B cell (primary cell): ENCODE results near the gene LAMTOR3. TPM values are rescaled to one million over a fixed set of nuclear protein-coding genes. Genes with fewer than 3 reads are reported as not detected.
A peak's percentile ranks its signal among the peaks of the same experiment; 100 is the strongest.

Source experiments
- ATAC-seq: fragments of 200-7000 bp; cut with Tn5 transposase; one replicate; pipeline ENCODE4 v1.10.0; 2021; ENCODE audit warnings: low read depth, mild to moderate bottlenecking, moderate number of reproducible peaks, moderate library complexity
- CTCF ChIA-PET: fragments of 350-600 bp; sonication (Branson Sonifier 250); formaldehyde crosslinking; loops from one replicate; lab custom pipeline; 2021; ENCODE audit warnings: antibody characterized with exemption, inconsistent platforms; lab: Charles Lee
- POLR2A ChIA-PET: fragments of 350-600 bp; sonication (Branson Sonifier 250); formaldehyde crosslinking; loops from one replicate; lab custom pipeline; 2021; ENCODE audit warnings: antibody characterized with exemption; lab: Charles Lee
- DNase-seq: peaks from one replicate; pipeline ENCODE4 v3.0.0; 2013
- H2AFZ ChIP-seq: 2 replicates; pipeline ENCODE4 v1.6.1; 2012; ENCODE audit warnings: mild to moderate bottlenecking, low read depth, low read length; ENCODE audit not compliant: insufficient read depth, poor library complexity, severe bottlenecking
- H3K27ac ChIP-seq, 2 donors: 1 replicate in 1 of 2; 2 replicates in 1 of 2; pipeline ENCODE4 v1.5.1; 2012 to 2013; ENCODE audit warnings: low read length in 2 of 2, mild to moderate bottlenecking in 2 of 2, moderate library complexity in 1 of 2
- H3K27me3 ChIP-seq, 4 experiments: fragments of 200-600 bp in 1 of 4; sonication (generic) in 1 of 4; replicated peaks in 1 of 4; 1 replicate in 2 of 4; 2 replicates in 2 of 4; pipeline versions ENCODE4 v1.6.1 to v1.7.0; 2013 to 2016; ENCODE audit warnings: low read length in 3 of 4, mild to moderate bottlenecking in 2 of 4, mixed read lengths in 1 of 4, moderate library complexity in 1 of 4; ENCODE audit not compliant: insufficient read depth in 4 of 4, control insufficient read depth in 3 of 4; ENCODE audit errors: control extremely low read depth in 1 of 4
- H3K36me3 ChIP-seq, 2 experiments: replicated peaks in 1 of 2; 1 replicate in 1 of 2; 2 replicates in 1 of 2; pipeline versions ENCODE4 v1.6.1 to v1.7.1; 2013; ENCODE audit warnings: low read length in 1 of 2; ENCODE audit not compliant: insufficient read depth in 2 of 2, control insufficient read depth in 1 of 2; ENCODE audit errors: control extremely low read depth in 1 of 2, extremely low read depth in 1 of 2
- H3K4me1 ChIP-seq, 2 donors: fragments of 200-600 bp in 1 of 2; sonication (generic) in 1 of 2; 1 replicate in 1 of 2; 2 replicates in 1 of 2; pipeline versions ENCODE4 v1.5.1 to v1.6.1; 2013 to 2017; ENCODE audit warnings: low read length in 2 of 2; ENCODE audit not compliant: control insufficient read depth in 2 of 2, insufficient read depth in 2 of 2
- H3K4me2 ChIP-seq: replicated peaks from 2 replicates; pipeline ENCODE3; 2012; ENCODE audit warnings: mild to moderate bottlenecking, low read depth, low read length; ENCODE audit not compliant: poor library complexity, severe bottlenecking
- H3K4me3 ChIP-seq, 5 experiments: fragments of 200-600 bp in 1 of 5; sonication (generic) in 1 of 5; 1 replicate in 3 of 5; 2 replicates in 2 of 5; pipeline versions ENCODE4 v1.5.1 to v1.7.0; 2011 to 2016; ENCODE audit warnings: low read length in 4 of 5, mild to moderate bottlenecking in 4 of 5, low read depth in 2 of 5, control low read depth in 1 of 5, moderate library complexity in 1 of 5; ENCODE audit not compliant: insufficient read depth in 1 of 5; ENCODE audit errors: control extremely low read depth in 1 of 5, extremely low read depth in 1 of 5
- H3K79me2 ChIP-seq: fragments of 200-600 bp; sonication (generic); one replicate; pipeline ENCODE4 v1.6.0; 2016; ENCODE audit warnings: low read length; ENCODE audit not compliant: control insufficient read depth, insufficient read depth
- H3K9ac ChIP-seq: fragments of 200-600 bp; sonication (generic); 2 replicates; pipeline ENCODE4 v1.6.1; 2017; ENCODE audit warnings: mild to moderate bottlenecking, low read length, moderate library complexity
- H3K9me3 ChIP-seq, 3 donors: one replicate each; pipeline versions ENCODE4 v1.6.1 to v1.7.1; 2013; ENCODE audit warnings: low read length in 2 of 3; ENCODE audit not compliant: control insufficient read depth in 2 of 3, insufficient read depth in 1 of 3; ENCODE audit errors: control extremely low read depth in 1 of 3
- H4K20me1 ChIP-seq: 2 replicates; pipeline ENCODE4 v1.6.0; 2012; ENCODE audit warnings: mild to moderate bottlenecking, low read length; ENCODE audit not compliant: insufficient read depth, control insufficient read depth, poor library complexity, severe bottlenecking
- H3K27ac Mint-ChIP-seq: one replicate; pipeline ENCODE4 v1.8.0; 2021; ENCODE audit warnings: mixed read lengths
- H3K27me3 Mint-ChIP-seq: one replicate; pipeline ENCODE4 v1.8.0; 2021; ENCODE audit warnings: mixed read lengths
- H3K4me1 Mint-ChIP-seq: one replicate; pipeline ENCODE4 v1.8.0; 2021; ENCODE audit warnings: mixed read lengths
- H3K4me3 Mint-ChIP-seq: one replicate; pipeline ENCODE4 v1.8.0; 2021; ENCODE audit warnings: mixed read lengths
- H3K9me3 Mint-ChIP-seq: one replicate; pipeline ENCODE4 v1.8.0; 2022; ENCODE audit warnings: mixed read lengths; ENCODE audit not compliant: insufficient read depth
- EZH2 ChIP-seq: IDR thresholded peaks from 2 replicates; pipeline ENCODE4 v1.6.1; 2012; ENCODE audit warnings: borderline replicate concordance, low read depth, mild to moderate bottlenecking, moderate library complexity, low read length; ENCODE audit not compliant: insufficient read depth, poor library complexity, severe bottlenecking
- WGBS: methylation state at CpG from one replicate; pipeline ENCODE4 v1.1.5; 2013; ENCODE audit warnings: missing lambda C conversion rate; ENCODE audit not compliant: insufficient coverage; 5-methylcytosine and 5-hydroxymethylcytosine counted together
- intact Hi-C: fragments of 100-400 bp; cut with micrococcal nuclease; formaldehyde crosslinking; loops from one replicate; pipeline ENCODE4 v1.10.0; 2022
- polyA minus RNA-seq: library from RNA; depleted of rRNA, polyadenylated mRNA; stranded (reverse); fragments of >200 nt; gene quantifications from 2 replicates; pipeline ENCODE4 v1.2.3, GENCODE V29; 2012
- polyA plus RNA-seq: library from polyadenylated mRNA; depleted of rRNA; stranded (reverse); fragments of >200 nt; gene quantifications from 2 replicates; pipeline ENCODE4 v1.2.3, GENCODE V29; 2012
- total RNA-seq, 2 donors: library from RNA; stranded (reverse); fragments of 120-200 nt in 1 of 2; gene quantifications; 1 replicate in 1 of 2; 2 replicates in 1 of 2; pipeline versions ENCODE4 v1.2.3 to v1.2.4, GENCODE V29; 2013 to 2022
- TF ChIP-seq, protein P1 (sequence below): fragments of 200-600 bp; IDR thresholded peaks from one replicate; pipeline ENCODE4 v1.8.0; 2022; ENCODE audit warnings: antibody characterized with exemption, mild to moderate bottlenecking

The LAMTOR3 gene, protein sequence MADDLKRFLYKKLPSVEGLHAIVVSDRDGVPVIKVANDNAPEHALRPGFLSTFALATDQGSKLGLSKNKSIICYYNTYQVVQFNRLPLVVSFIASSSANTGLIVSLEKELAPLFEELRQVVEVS
- total RNA-seq (18.0 and 20.1 TPM in 2 replicates), polyA plus RNA-seq (8.0 and 15.3 TPM in 2 replicates), polyA minus RNA-seq (5.1 and 7.8 TPM in 2 replicates)
- 25.6 TPM for total RNA-seq (2013)

DNA sequence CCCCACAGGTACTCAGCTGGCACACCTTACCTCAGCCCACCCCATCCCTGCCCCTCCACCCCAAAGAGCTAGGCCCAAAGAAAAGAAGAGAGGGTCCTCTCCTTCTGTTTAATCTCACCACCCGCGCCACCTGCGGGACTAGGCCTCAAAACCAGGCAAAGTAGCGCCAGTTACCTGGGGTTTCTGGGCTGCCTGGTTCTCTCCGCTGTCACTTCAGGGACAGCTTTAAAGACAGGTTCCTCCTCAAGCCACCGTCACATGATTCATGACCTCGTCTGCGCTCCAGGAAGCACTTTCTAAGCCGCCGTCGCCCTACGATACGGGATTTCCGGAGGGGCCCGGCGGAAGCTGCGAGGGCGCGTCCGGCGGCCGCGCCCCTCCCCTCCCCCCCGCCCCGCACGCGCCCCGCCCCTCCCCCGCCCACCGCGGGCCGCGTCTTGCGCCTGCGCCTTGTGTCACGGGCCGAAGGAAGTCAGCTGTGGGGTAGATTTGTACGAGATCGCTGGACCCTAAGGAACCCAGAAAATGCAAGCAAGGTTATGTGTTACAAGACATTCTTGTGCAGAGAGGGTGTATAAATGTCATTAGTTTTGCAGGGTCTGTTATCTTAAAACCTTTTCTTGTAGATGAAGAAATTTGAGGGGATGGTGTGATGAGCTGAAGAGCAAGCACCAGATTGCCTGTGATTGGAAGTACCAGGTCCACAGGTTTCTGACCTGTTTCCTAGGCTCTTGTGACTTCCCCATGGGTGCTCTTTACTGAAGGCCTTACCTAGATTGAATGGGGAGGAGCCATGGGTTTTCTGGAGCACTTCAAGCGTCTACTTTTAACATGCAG, at the start of gene LAMTOR3:
TSS of gene LAMTOR3 (minus strand) at position 267 of the 837 bp plus-strand sequence. CDS start 464 bp downstream, outside the sequence.
- no peaks in the 10 kb centered on the region for H3K27me3 ChIP-seq
- H2AFZ ChIP-seq: peak within 1 kb of the TSS; percentile 85
- H3K36me3 ChIP-seq: peaks cover 3 to 8% of the 10 kb centered on the region in 2 experiments
- Mint-ChIP-seq H3K27ac (peak within 1 kb of the TSS; percentile 95), H3K9me3 (no peaks in the 10 kb centered on the region), H3K4me1 (peaks cover 32% of the 10 kb centered on the region), H3K27me3 (no peaks in the 10 kb centered on the region), H3K4me3 (peak within 1 kb of the TSS; percentile 98)
- DNase-seq (peak; percentile 95), ATAC-seq (peak; percentile 97)
- WGBS: 0% methylated on average over 16 of the region's 40 CpGs
- no peak for TF ChIP-seq EZH2
- TF ChIP-seq, protein P1, sequence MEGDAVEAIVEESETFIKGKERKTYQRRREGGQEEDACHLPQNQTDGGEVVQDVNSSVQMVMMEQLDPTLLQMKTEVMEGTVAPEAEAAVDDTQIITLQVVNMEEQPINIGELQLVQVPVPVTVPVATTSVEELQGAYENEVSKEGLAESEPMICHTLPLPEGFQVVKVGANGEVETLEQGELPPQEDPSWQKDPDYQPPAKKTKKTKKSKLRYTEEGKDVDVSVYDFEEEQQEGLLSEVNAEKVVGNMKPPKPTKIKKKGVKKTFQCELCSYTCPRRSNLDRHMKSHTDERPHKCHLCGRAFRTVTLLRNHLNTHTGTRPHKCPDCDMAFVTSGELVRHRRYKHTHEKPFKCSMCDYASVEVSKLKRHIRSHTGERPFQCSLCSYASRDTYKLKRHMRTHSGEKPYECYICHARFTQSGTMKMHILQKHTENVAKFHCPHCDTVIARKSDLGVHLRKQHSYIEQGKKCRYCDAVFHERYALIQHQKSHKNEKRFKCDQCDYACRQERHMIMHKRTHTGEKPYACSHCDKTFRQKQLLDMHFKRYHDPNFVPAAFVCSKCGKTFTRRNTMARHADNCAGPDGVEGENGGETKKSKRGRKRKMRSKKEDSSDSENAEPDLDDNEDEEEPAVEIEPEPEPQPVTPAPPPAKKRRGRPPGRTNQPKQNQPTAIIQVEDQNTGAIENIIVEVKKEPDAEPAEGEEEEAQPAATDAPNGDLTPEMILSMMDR: no peak
- intact Hi-C loops: loop anchor here (1.0 to 5.0 kb wide), 5 partner anchors 37 to 900 kb away; partner anchors contain the start of genes DAPP1 and METAP1
- H3K9me3 ChIP-seq: no peaks in the 10 kb centered on the region
- H3K79me2 ChIP-seq: peaks cover 35% of the 10 kb centered on the region
- peak within 1 kb of the TSS; percentile 89 for H3K9ac ChIP-seq
- peaks cover 14 to 18% of the 10 kb centered on the region in 2 donors for H3K4me1 ChIP-seq
- peak within 1 kb of the TSS; percentile 95 for H3K4me2 ChIP-seq
- POLR2A ChIA-PET: interaction anchor here (0.9 to 1.7 kb wide), 8 partner anchors 45 to 331 kb away, joined by 3 to 15 read pairs (median 4); partner anchors contain the start of genes DAPP1, DNAJB14, H2AZ1 and TRMT10A
- CTCF ChIA-PET: interaction anchor here (0.8 to 2.2 kb wide), 8 partner anchors 10 to 899 kb away, joined by 3 to 24 read pairs (median 6); partner anchors contain the start of genes DNAJB14, H2AZ1, METAP1 and TRMT10A
- no peaks in the 10 kb centered on the region for H4K20me1 ChIP-seq
- H3K27ac ChIP-seq: peak within 1 kb of the TSS; percentile 74 to 97
- H3K4me3 ChIP-seq: peak within 1 kb of the TSS; percentile 32 to 94 (median 79)
